GM19238 (cell line): Measurements from ENCODE around the gene GAPDH.
"Not testable (repeated sequence)": the region's sequence is repeated elsewhere in the genome, so short reads cannot be mapped to it uniquely, and the experiment has no call there.

Experiments
- DNase-seq: peaks from one replicate; pipeline ENCODE4 v3.0.0; 2011; ENCODE audit warnings: low spot score; ENCODE audit not compliant: insufficient read length

GAPDH gene

GRCh38 chr12:6542209-6543009 is 8.1 kb downstream of the GAPDH start:
- DNase-seq: no peak

GRCh38 chr12:6546016-6546415 is 11.7 kb downstream of the GAPDH start:
- no peak for DNase-seq

DNA sequence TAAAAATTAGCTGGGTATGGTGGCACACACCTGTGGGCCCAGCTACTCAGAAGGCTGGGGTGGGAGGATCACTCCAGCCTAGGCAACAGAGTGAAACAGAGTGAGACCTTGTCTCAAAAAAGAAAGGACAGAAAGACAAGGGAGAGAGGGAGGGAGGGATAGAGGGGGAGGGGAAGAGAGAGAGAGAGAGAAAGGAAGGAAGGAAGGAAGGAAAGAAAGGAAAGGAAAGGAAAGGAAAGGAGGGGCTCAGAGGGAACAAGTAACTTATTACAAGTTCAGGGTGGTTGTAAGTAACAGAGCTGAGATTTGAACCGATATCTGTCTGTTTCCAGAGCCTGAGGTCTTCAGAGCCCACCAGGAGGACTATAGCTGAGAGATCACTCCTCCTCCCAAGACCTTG is 13.2 kb downstream of the GAPDH start:
- no peak for DNase-seq

GRCh38 chr12:6547987-6548386 is 13.7 kb downstream of the GAPDH start:
- DNase-seq: no peak

DNA sequence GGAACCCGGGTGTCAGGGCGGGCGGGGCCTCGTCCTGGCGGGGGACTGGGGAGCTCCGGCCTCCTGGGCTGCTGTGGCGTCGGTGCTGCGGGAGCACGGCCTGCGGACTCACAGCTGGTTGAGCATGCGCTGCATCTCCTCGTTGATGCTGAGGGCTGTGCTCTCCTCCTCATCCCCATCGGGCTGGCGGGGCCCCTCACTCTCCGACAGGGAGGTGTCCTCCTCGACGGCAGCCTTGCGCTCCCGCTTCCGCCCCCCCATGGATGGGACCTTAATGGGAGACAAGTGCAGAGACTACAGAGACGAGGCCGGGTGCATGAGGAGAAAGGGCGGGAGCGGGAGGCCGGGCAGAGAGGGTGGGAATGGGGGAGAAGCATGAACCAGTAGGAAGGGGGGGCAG is 14.2 kb downstream of the GAPDH start:
- no peak for DNase-seq

GRCh38 chr12:6548966-6549683 is 14.8 kb downstream of the GAPDH start:
- no peak for DNase-seq

DNA sequence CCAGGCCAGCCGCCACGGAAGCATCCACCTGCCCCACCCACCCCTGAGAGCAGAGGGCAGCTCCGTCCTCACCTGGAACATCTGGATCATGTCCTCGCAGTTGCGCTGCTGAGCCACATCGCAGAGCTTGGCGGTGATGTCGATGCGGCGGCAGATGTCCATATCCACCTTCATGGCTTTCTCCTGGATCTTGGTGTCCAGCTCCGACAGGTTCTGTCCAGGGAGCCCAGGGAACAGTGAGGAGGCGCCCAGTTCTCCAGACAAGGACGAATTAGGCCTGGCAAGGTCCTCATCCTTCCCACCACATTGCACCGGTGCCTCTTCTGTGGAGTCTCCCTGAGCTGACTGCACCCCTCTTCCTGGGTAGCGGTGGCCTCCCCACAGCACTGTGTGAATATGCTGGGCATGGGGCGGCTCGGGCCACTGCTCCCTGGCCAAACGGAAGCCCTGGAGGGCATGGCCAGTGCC is 15.4 kb downstream of the GAPDH start:
- DNase-seq: no peak

GRCh38 chr12:6550294-6551062 is 16.2 kb downstream of the GAPDH start:
- DNase-seq: no peak

DNA sequence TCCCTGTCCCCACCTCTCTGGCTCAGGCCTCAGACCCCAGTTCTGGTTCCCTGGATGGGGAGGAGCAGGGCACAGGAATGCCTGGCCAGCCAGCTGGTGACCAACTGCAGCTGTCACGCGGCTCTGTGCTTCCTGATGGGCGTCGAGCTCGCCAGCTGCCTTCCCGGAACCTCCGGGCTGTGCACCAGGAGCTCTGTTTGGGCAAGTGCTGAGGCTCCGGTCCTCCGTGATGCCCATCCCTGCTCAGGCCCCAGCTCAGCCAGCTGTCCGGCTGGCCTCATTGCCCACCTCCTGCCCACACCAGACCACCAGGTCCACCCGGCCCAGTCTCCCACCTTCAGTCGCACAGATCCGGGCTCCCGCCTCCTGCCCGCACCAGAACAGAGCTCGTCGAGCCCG is 16.7 kb downstream of the GAPDH start:
- no peak for DNase-seq

DNA sequence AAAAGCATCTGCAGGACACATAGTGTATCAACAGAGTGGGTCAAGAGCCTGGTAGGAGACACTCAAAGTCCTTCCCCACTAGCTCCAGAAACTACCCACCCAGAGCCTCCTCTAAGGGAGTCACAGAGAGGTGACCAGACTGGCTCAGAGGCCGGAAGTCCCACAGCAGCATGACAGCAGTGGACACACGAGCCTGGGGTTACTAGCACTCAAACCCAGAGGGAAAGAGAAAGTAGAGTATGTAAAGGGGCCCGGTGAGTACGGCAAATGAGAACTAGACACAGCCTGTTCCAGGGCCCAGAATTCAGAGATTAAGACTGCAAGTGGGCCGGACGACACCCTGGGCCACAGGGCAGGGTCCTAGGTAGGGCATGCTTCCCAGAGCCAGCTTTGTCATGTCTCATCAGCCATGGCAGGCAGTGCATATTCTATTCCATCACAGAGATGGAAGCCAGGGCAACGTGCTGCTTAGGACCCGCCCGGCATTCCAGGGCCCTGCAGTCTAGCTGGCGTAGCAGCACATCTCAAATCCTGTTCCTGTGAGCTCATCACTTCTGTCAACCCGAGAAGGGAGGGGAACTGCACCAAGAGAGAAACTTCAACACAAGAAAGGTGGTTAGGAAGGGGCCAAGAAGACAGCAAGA is 17.3 kb downstream of the GAPDH start:
- DNase-seq: no peak

DNA sequence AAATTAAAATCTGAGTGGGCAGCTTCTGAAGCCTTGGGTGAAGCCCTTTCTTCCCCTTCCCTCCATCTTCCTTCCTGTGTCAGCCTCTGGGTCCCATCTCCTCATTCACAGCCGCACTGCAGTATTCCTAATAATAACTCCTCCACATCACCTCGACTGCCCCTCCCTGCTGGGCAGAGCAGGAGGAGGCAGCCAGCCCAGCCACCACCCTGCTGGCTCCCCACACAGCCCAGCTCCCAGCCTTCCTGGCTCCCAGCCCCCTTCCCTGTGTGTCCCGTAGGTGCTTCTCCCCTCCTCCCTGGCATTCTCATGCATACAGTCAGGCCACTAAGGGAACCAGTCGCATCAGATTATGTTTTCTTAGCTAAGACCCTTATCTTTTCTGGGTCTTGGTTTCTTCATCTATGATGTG is 17.8 kb downstream of the GAPDH start:
- DNase-seq: no peak

GRCh38 chr12:6553051-6553868 is 18.9 kb downstream of the GAPDH start:
- DNase-seq: no peak

DNA sequence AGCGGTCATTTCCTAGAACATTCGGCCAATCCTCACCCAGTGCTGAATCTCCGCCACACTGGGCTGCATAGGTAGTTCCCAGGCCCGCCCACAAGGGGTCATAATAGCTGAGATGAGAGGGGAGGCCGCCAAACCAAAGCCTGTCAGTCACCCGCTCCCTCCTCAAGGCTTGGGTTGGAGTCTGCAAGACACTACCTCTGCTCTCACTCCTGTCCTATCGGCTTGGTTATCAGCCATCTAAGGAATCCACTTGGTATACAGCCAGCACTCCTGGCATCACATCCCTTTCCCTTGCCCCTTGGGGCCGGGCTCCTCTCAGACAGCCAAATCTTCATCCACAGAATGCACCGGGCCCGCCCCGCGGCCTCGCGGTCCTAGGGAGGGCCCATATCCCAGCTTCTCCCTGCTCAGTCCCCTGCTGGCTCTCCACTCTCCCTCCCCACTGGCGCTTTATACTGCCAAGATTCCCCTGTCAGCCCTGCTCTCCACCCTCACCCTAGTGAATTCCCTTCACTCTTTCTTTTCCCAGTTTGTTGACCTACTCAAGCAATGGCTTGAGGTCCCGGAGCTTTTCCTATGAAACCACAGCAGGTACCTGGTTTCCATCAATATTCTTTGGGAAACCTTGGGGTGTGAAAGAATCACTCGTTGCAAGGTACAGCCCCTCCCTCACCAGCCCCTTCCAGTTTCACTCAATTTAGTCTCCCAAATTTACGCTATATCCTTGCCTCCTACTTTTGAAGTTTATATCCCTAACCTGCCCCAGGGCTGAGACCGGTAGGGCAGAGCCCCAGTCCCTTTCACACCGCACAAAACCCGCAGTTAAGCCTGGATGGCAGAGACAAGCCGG is 20.1 kb downstream of the GAPDH start:
- DNase-seq: peak; percentile 89

- DNase-seq: no peak
Measured at GRCh38 chr12:6555018-6555691, 20.8 kb downstream of the GAPDH start.

- DNase-seq: not testable (repeated sequence)
Measured at GRCh38 chr12:6556496-6556817, 22.1 kb downstream of the GAPDH start.

DNA sequence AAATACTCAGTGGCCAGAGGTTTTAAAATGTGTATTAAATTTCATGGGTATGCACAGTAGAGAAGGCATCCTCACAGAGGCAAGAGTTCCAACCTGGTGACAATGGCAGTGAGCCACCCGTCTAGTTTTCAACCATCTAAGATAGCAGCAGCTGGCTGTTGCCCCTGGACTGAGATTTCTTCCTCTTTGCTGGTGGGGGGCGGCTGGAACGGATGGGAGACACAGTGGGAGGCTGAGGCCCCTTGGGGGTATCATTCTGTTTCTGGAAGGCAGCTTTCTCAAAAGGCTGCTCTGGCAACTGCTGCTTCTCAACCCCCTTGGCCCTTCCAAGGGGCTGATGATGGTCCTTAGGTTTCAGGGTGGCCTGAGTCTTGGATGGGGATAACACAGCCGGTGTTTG is 22.5 kb downstream of the GAPDH start:
- no peak for DNase-seq

- not testable (repeated sequence) for DNase-seq
Measured at GRCh38 chr12:6558014-6558760, 23.9 kb downstream of the GAPDH start.

- no peak for DNase-seq
Measured at GRCh38 chr12:6559500-6559899, 25.2 kb downstream of the GAPDH start.
